NCI-H1417 (cell line): Measurements from ENCODE around the gene AOPEP.
"Not testable (repeated sequence)": the region's sequence is repeated elsewhere in the genome, so short reads cannot be mapped to it uniquely, and the experiment has no call there.

Experiments used
- DNase-seq, 3 experiments: peaks; one replicate each; lab custom pipeline; 2025; lab: John Stamatoyannopoulos, UW

Gene AOPEP

GRCh38 chr9:95012902-95013301 lies 286.4 kb downstream of the AOPEP start:
- no peak for DNase-seq

GRCh38 chr9:95014917-95015316 lies 288.4 kb downstream of the AOPEP start:
- DNase-seq, result no peak

GRCh38 chr9:95015569-95015968 lies 289.1 kb downstream of the AOPEP start:
- DNase-seq, result no peak

- no peak for DNase-seq
Measured at GRCh38 chr9:95017062-95017461, 290.6 kb downstream of the AOPEP start.

GRCh38 chr9:95017661-95018060 lies 291.2 kb downstream of the AOPEP start:
- no peak for DNase-seq

GRCh38 chr9:95018099-95018936 lies 291.8 kb downstream of the AOPEP start:
- DNase-seq, result no peak

GRCh38 chr9:95020644-95021043 lies 294.1 kb downstream of the AOPEP start:
- not testable (repeated sequence) for DNase-seq

- no peak for DNase-seq
Measured at GRCh38 chr9:95021166-95021886, 294.8 kb downstream of the AOPEP start.

GRCh38 chr9:95022657-95023056 lies 296.2 kb downstream of the AOPEP start:
- DNase-seq, result no peak

- peak in 1 of 3 experiments; percentile 47 for DNase-seq
Measured at GRCh38 chr9:95023217-95024003, 296.9 kb downstream of the AOPEP start.

GRCh38 chr9:95024097-95024671 lies 297.7 kb downstream of the AOPEP start:
- DNase-seq, result no peak

GRCh38 chr9:95025213-95026147 lies 299.0 kb downstream of the AOPEP start:
- DNase-seq, result peak in 1 of 3 experiments; percentile 40

- DNase-seq, result no peak
Measured at GRCh38 chr9:95026148-95026524, 299.6 kb downstream of the AOPEP start.

- peak in 2 of 3 experiments; percentile 49 to 85 for DNase-seq
Measured at GRCh38 chr9:95027914-95028852, 301.7 kb downstream of the AOPEP start.

GRCh38 chr9:95028853-95029219 lies 302.3 kb downstream of the AOPEP start:
- peak; percentile 47 to 85 (median 62) for DNase-seq

- peak in 2 of 3 experiments; percentile 47 to 74 for DNase-seq
Measured at GRCh38 chr9:95029288-95029687, 302.8 kb downstream of the AOPEP start.

- no peak for DNase-seq
Measured at GRCh38 chr9:95029720-95030119, 303.2 kb downstream of the AOPEP start.

GRCh38 chr9:95030344-95030743 lies 303.8 kb downstream of the AOPEP start:
- DNase-seq, result no peak

- DNase-seq, result no peak
Measured at GRCh38 chr9:95030920-95031642, 304.6 kb downstream of the AOPEP start.
